IPS DF 4.7 (cell line): ENCODE results near the gene FAM117A.

Experiments used
- DNase-seq: peaks from one replicate; pipeline ENCODE4 v3.0.0-alpha.2; 2013; ENCODE audit warnings: low spot score; ENCODE audit errors: extremely low read depth

Gene FAM117A

GRCh38 chr17:49763735-49764558 lies at the start of gene FAM117A:
FAM117A (minus strand) TSS chr17:49764131; CDS start chr17:49764087, 44 bp downstream.
- peak; percentile 100 for DNase-seq

GRCh38 chr17:49809056-49809455 lies 45.1 kb upstream of the FAM117A start:
- DNase-seq, result no peak

GRCh38 chr17:49798738-49799137 lies 34.8 kb upstream of the FAM117A start:
- DNase-seq, result no peak

GRCh38 chr17:49798182-49798581 lies 34.3 kb upstream of the FAM117A start:
- no peak for DNase-seq

GRCh38 chr17:49795372-49795771 lies 31.4 kb upstream of the FAM117A start:
- DNase-seq, result no peak

GRCh38 chr17:49793309-49793708 lies 29.4 kb upstream of the FAM117A start:
- no peak for DNase-seq

GRCh38 chr17:49789243-49789578 lies 25.3 kb upstream of the FAM117A start:
- DNase-seq, result no peak

- peak; percentile 96 for DNase-seq
Measured at GRCh38 chr17:49788478-49789242, 24.7 kb upstream of the FAM117A start, which contains the start of gene KAT7. KAT7 (plus strand) TSS chr17:49788681; CDS start chr17:49788835, 154 bp downstream.

- DNase-seq, result no peak
Measured at GRCh38 chr17:49787884-49788477, 24.1 kb upstream of the FAM117A start.

- no peak for DNase-seq
Measured at GRCh38 chr17:49784636-49785035, 20.7 kb upstream of the FAM117A start.

GRCh38 chr17:49783791-49784190 lies 19.9 kb upstream of the FAM117A start:
- DNase-seq, result no peak

- DNase-seq, result no peak
Measured at GRCh38 chr17:49783071-49783715, 19.3 kb upstream of the FAM117A start.

- DNase-seq, result no peak
Measured at GRCh38 chr17:49779739-49780231, 15.9 kb upstream of the FAM117A start.

GRCh38 chr17:49779156-49779738 lies 15.3 kb upstream of the FAM117A start:
- no peak for DNase-seq

GRCh38 chr17:49777563-49777962 lies 13.6 kb upstream of the FAM117A start:
- no peak for DNase-seq

- DNase-seq, result no peak
Measured at GRCh38 chr17:49776551-49777300, 12.8 kb upstream of the FAM117A start.

- no peak for DNase-seq
Measured at GRCh38 chr17:49775546-49776260, 11.8 kb upstream of the FAM117A start.

GRCh38 chr17:49766918-49767530 lies 3.1 kb upstream of the FAM117A start:
- no peak for DNase-seq

- DNase-seq, result no peak
Measured at GRCh38 chr17:49764559-49765180, 739 bp upstream of the FAM117A start.
